EH (cell line): ENCODE results near the gene ACYP2.
"Not testable (repeated sequence)": the region's sequence is repeated elsewhere in the genome, so short reads cannot be mapped to it uniquely, and the experiment has no call there.

Experiments used
- DNase-seq: peaks from one replicate; pipeline ENCODE4 v3.0.0-alpha.2; 2015; ENCODE audit warnings: low read depth

ACYP2 gene

GRCh38 chr2:54271189-54271588, 155.8 kb downstream of the ACYP2 start:
- no peak for DNase-seq

GRCh38 chr2:54271843-54272627, 156.6 kb downstream of the ACYP2 start:
- no peak for DNase-seq

- peak; percentile 69 for DNase-seq
Observed at GRCh38 chr2:54274781-54275242, 159.4 kb downstream of the ACYP2 start.

GRCh38 chr2:54275541-54275940, 160.1 kb downstream of the ACYP2 start:
- peak; percentile 29 for DNase-seq

- no peak for DNase-seq
Observed at GRCh38 chr2:54279385-54279784, 164.0 kb downstream of the ACYP2 start.

- DNase-seq = no peak
Observed at GRCh38 chr2:54284826-54285225, 169.4 kb downstream of the ACYP2 start.

- DNase-seq = no peak
Observed at GRCh38 chr2:54285451-54285850, 170.0 kb downstream of the ACYP2 start.

- no peak for DNase-seq
Observed at GRCh38 chr2:54287532-54287931, 172.1 kb downstream of the ACYP2 start.

- no peak for DNase-seq
Observed at GRCh38 chr2:54289917-54290316, 174.5 kb downstream of the ACYP2 start.

GRCh38 chr2:54290356-54291025, 175.1 kb downstream of the ACYP2 start:
- DNase-seq = no peak

- DNase-seq = not testable (repeated sequence)
Observed at GRCh38 chr2:54294665-54295064, 179.2 kb downstream of the ACYP2 start.

- DNase-seq = no peak
Observed at GRCh38 chr2:54295911-54296310, 180.5 kb downstream of the ACYP2 start.

GRCh38 chr2:54298514-54298913, 183.1 kb downstream of the ACYP2 start:
- no peak for DNase-seq

GRCh38 chr2:54303631-54304030, 188.2 kb downstream of the ACYP2 start:
- no peak for DNase-seq

GRCh38 chr2:54306556-54306955, 191.1 kb downstream of the ACYP2 start:
- peak; percentile 73 for DNase-seq

- peak; percentile 60 for DNase-seq
Observed at GRCh38 chr2:54308186-54308585, 192.8 kb downstream of the ACYP2 start.

GRCh38 chr2:54308782-54309181, 193.4 kb downstream of the ACYP2 start:
- no peak for DNase-seq

- peak; percentile 21 for DNase-seq
Observed at GRCh38 chr2:54310311-54310710, 194.9 kb downstream of the ACYP2 start.

GRCh38 chr2:54310961-54311360, 195.5 kb downstream of the ACYP2 start:
- no peak for DNase-seq

GRCh38 chr2:54313147-54313546, 197.7 kb downstream of the ACYP2 start:
- DNase-seq = no peak

GRCh38 chr2:54317973-54318372, 202.6 kb downstream of the ACYP2 start:
- no peak for DNase-seq

GRCh38 chr2:54318821-54319220, 203.4 kb downstream of the ACYP2 start:
- no peak for DNase-seq

- DNase-seq = no peak
Observed at GRCh38 chr2:54321047-54321446, 205.6 kb downstream of the ACYP2 start.
